Measurements from ENCODE around the gene COQ9. TPM values are rescaled to one million over a fixed set of nuclear protein-coding genes. Genes with fewer than 3 reads are reported as not detected.

Gene COQ9
- total RNA-seq, 1 donor from 2014 or later, result 37.6 TPM

- no peaks in the 10 kb centered on the region for H3K36me3 ChIP-seq
- DNase-seq (ENCODE audit: extremely low spot score in 2 of 2), result no peak
- intact Hi-C loops (cut with DNase I), result no loop called here
- no peak overlapping the region for H3K4me3 ChIP-seq
- TF ChIP-seq, protein P1, sequence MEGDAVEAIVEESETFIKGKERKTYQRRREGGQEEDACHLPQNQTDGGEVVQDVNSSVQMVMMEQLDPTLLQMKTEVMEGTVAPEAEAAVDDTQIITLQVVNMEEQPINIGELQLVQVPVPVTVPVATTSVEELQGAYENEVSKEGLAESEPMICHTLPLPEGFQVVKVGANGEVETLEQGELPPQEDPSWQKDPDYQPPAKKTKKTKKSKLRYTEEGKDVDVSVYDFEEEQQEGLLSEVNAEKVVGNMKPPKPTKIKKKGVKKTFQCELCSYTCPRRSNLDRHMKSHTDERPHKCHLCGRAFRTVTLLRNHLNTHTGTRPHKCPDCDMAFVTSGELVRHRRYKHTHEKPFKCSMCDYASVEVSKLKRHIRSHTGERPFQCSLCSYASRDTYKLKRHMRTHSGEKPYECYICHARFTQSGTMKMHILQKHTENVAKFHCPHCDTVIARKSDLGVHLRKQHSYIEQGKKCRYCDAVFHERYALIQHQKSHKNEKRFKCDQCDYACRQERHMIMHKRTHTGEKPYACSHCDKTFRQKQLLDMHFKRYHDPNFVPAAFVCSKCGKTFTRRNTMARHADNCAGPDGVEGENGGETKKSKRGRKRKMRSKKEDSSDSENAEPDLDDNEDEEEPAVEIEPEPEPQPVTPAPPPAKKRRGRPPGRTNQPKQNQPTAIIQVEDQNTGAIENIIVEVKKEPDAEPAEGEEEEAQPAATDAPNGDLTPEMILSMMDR (IDR thresholded peaks at IDR 0.05), result no peak
- no peak for TF ChIP-seq POLR2A (IDR thresholded peaks at IDR 0.05)
- TF ChIP-seq POLR2AphosphoS5 (IDR thresholded peaks at IDR 0.05; ENCODE audit: insufficient read depth in 1 of 2, low read depth in 1 of 2), result no peak
- H3K27me3 ChIP-seq, result no peaks in the 10 kb centered on the region
- H3K27ac ChIP-seq, result no peak overlapping the region
- peaks cover 8% of the 10 kb centered on the region for H3K4me1 ChIP-seq
- no peaks in the 10 kb centered on the region for H3K9me3 ChIP-seq
Observed at GRCh38 chr16:57406881-57407280, 40.4 kb upstream of the COQ9 start.

GRCh38 chr16:57407521-57408353 lies 39.5 kb upstream of the COQ9 start:
- H3K27ac ChIP-seq, result no peak overlapping the region
- peaks cover 8% of the 10 kb centered on the region for H3K4me1 ChIP-seq
- H3K36me3 ChIP-seq, result no peaks in the 10 kb centered on the region
- intact Hi-C loops (cut with DNase I), result no loop called here
- H3K27me3 ChIP-seq, result no peaks in the 10 kb centered on the region
- DNase-seq (ENCODE audit: extremely low spot score in 2 of 2), result no peak
- H3K4me3 ChIP-seq, result no peak overlapping the region
- H3K9me3 ChIP-seq, result no peaks in the 10 kb centered on the region
- TF ChIP-seq POLR2AphosphoS5 (IDR thresholded peaks at IDR 0.05; ENCODE audit: insufficient read depth in 1 of 2, low read depth in 1 of 2) (no peak), POLR2A (IDR thresholded peaks at IDR 0.05) (no peak)
- TF ChIP-seq, protein P1 (IDR thresholded peaks at IDR 0.05), result no peak

GRCh38 chr16:57409065-57409464 lies 38.2 kb upstream of the COQ9 start:
- Histone ChIP-seq H3K9me3 (no peaks in the 10 kb centered on the region), H3K4me1 (peaks cover 8% of the 10 kb centered on the region), H3K36me3 (no peaks in the 10 kb centered on the region), H3K27me3 (no peaks in the 10 kb centered on the region), H3K4me3 (no peak overlapping the region), H3K27ac (no peak overlapping the region)
- DNase-seq (ENCODE audit: extremely low spot score in 2 of 2), result no peak
- TF ChIP-seq, protein P1 (IDR thresholded peaks at IDR 0.05), result no peak
- TF ChIP-seq POLR2AphosphoS5 (IDR thresholded peaks at IDR 0.05; ENCODE audit: insufficient read depth in 1 of 2, low read depth in 1 of 2), result peak in 1 of 2 donors; percentile 67
- TF ChIP-seq POLR2A (IDR thresholded peaks at IDR 0.05), result no peak
- intact Hi-C loops (cut with DNase I), result no loop called here

GRCh38 chr16:57409870-57410587 lies 37.2 kb upstream of the COQ9 start:
- no peak overlapping the region for H3K27ac ChIP-seq
- H3K27me3 ChIP-seq, result no peaks in the 10 kb centered on the region
- H3K36me3 ChIP-seq, result no peaks in the 10 kb centered on the region
- no peaks in the 10 kb centered on the region for H3K9me3 ChIP-seq
- no peak overlapping the region for H3K4me3 ChIP-seq
- TF ChIP-seq POLR2A (IDR thresholded peaks at IDR 0.05) (no peak), POLR2AphosphoS5 (IDR thresholded peaks at IDR 0.05; ENCODE audit: insufficient read depth in 1 of 2, low read depth in 1 of 2) (no peak)
- TF ChIP-seq, protein P1 (IDR thresholded peaks at IDR 0.05), result no peak
- peaks cover 8% of the 10 kb centered on the region for H3K4me1 ChIP-seq
- no peak for DNase-seq (ENCODE audit: extremely low spot score in 2 of 2)
- intact Hi-C loops (cut with DNase I), result no loop called here

Data from vagina (tissue), 2 donors.